Peyer's patch (tissue), 4 donors: ENCODE measurements around the gene MALSU1. TPM values are rescaled to one million over a fixed set of nuclear protein-coding genes. Genes with fewer than 3 reads are reported as not detected.

Experiments used
- DNase-seq, 3 donors: peaks; one replicate each; pipeline ENCODE4 v3.0.0-alpha.2; 2017 to 2019
- H3K27ac ChIP-seq, 4 donors: fragments of 200-600 bp; sonication (generic); one replicate each; pipeline ENCODE4 v1.5.1; 2016 to 2019
- H3K27me3 ChIP-seq, 2 donors: fragments of 200-600 bp; sonication (generic); one replicate each; pipeline ENCODE4 v1.5.1; 2019
- H3K36me3 ChIP-seq, 3 donors: fragments of 200-600 bp; sonication (generic); one replicate each; pipeline ENCODE4 v1.5.1; 2016 to 2019
- H3K4me1 ChIP-seq, 4 donors: fragments of 200-600 bp; sonication (generic); one replicate each; pipeline ENCODE4 v1.5.1; 2016 to 2019
- H3K4me3 ChIP-seq, 4 donors: fragments of 200-600 bp; sonication (generic); 1 replicate in 3 of 4; 2 replicates in 1 of 4; pipeline ENCODE4 v1.5.1; 2016 to 2019; ENCODE audit warnings: mild to moderate bottlenecking in 1 of 4
- H3K9me3 ChIP-seq, 4 donors: fragments of 200-600 bp; sonication (generic); one replicate each; pipeline ENCODE4 v1.5.1; 2016 to 2019; ENCODE audit warnings: mild to moderate bottlenecking in 1 of 4
- POLR2A ChIP-seq, 2 donors: fragments of 450-650 bp; IDR thresholded peaks; one replicate each; pipeline ENCODE4 v1.5.1; 2017; ENCODE audit warnings: antibody characterized with exemption in 2 of 2, mild to moderate bottlenecking in 2 of 2, moderate library complexity in 2 of 2
- total RNA-seq, 4 donors: library from RNA; depleted of rRNA; stranded (reverse); fragments of >200 nt; gene quantifications; one replicate each; pipeline ENCODE4 v1.1.0, GENCODE V29; 2016
- TF ChIP-seq, protein P1 (sequence below), 6 experiments: fragments of 450-650 bp in 4 of 6; fragments of 200-600 bp in 2 of 6; sonication (generic) in 1 of 6; IDR thresholded peaks; one replicate each; pipeline ENCODE4 v1.5.1; 2017 to 2019; ENCODE audit warnings: antibody characterized with exemption in 6 of 6, mild to moderate bottlenecking in 3 of 6, moderate library complexity in 1 of 6

Gene MALSU1
- total RNA-seq, 4 donors from 2014 or later: 15.7 to 40.5 (median 31.3) TPM

DNA sequence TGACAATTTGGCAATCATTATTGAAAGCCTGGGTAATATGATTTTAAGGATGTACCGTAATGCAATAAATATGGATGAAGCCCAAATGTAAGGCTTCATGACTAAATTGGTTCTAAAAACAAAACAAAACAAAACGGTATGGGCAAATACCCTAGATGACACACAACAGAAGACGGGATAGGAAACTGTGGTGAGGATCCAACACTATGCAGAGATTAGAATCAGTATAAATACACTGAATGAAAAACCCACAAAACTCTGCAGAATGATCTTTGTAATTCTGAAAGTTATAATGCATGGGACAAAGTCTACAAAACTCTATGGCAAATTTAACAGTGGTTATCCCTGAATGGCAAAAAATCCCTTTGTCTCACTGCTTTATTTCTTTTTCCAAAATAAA is 57.6 kb downstream of the MALSU1 start:
- TF ChIP-seq, protein P1, sequence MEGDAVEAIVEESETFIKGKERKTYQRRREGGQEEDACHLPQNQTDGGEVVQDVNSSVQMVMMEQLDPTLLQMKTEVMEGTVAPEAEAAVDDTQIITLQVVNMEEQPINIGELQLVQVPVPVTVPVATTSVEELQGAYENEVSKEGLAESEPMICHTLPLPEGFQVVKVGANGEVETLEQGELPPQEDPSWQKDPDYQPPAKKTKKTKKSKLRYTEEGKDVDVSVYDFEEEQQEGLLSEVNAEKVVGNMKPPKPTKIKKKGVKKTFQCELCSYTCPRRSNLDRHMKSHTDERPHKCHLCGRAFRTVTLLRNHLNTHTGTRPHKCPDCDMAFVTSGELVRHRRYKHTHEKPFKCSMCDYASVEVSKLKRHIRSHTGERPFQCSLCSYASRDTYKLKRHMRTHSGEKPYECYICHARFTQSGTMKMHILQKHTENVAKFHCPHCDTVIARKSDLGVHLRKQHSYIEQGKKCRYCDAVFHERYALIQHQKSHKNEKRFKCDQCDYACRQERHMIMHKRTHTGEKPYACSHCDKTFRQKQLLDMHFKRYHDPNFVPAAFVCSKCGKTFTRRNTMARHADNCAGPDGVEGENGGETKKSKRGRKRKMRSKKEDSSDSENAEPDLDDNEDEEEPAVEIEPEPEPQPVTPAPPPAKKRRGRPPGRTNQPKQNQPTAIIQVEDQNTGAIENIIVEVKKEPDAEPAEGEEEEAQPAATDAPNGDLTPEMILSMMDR (IDR thresholded peaks at IDR 0.05): no peak
- no peak for TF ChIP-seq POLR2A (IDR thresholded peaks at IDR 0.05)
- Histone ChIP-seq H3K9me3 (no peaks in the 10 kb centered on the region), H3K27me3 (no peaks in the 10 kb centered on the region), H3K4me1 (no peaks in the 10 kb centered on the region), H3K36me3 (no peaks in the 10 kb centered on the region), H3K4me3 (no peak overlapping the region), H3K27ac (no peak overlapping the region)
- no peak for DNase-seq

DNA sequence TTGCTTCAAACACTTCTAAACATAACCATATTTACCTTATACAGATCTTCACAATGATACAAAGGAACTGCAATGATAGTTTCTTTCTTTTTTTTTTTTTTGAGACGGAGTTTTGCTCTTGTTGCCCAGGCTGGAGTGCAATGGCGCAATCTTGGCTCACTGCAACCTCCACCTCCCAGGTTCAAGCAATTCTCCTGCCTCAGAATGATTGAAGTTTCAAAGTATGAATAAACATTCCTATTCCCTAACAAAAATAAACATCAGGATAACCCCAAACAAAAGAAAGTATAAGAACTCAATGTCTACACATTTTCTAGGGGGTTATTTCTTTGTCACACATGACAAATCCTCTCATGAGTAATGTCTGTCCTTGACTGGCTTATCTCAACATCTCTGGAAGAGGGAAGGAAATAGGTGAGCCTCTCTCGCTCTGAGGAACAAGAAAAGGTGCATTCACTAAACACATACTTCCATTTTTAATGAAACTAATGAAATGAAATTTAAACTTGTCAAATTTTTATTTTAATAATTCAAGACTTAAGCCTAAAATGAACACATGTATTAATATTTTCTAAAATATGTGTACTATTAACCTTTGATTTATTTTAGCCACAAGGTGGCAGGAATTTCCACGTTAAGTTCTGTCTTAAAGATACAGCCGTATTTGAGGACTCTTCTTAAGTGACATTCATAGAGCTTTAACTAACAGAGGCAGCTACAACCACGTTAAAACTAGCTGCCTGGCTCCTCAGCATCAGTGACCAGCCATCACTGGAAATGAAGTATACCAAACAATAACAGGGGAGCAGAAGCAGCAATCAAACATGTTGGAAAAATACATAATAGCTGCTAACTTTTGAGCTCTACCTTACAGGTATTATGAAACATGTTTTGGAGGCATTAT is 58.3 kb downstream of the MALSU1 start:
- Histone ChIP-seq H3K4me3 (no peak overlapping the region), H3K36me3 (no peaks in the 10 kb centered on the region), H3K27me3 (no peaks in the 10 kb centered on the region), H3K9me3 (no peaks in the 10 kb centered on the region), H3K27ac (no peak overlapping the region), H3K4me1 (no peaks in the 10 kb centered on the region)
- TF ChIP-seq POLR2A (IDR thresholded peaks at IDR 0.05): no peak
- TF ChIP-seq, protein P1 (IDR thresholded peaks at IDR 0.05): peak in 4 of 6 experiments; percentile 41 to 60 (median 46)
- DNase-seq: no peak

DNA sequence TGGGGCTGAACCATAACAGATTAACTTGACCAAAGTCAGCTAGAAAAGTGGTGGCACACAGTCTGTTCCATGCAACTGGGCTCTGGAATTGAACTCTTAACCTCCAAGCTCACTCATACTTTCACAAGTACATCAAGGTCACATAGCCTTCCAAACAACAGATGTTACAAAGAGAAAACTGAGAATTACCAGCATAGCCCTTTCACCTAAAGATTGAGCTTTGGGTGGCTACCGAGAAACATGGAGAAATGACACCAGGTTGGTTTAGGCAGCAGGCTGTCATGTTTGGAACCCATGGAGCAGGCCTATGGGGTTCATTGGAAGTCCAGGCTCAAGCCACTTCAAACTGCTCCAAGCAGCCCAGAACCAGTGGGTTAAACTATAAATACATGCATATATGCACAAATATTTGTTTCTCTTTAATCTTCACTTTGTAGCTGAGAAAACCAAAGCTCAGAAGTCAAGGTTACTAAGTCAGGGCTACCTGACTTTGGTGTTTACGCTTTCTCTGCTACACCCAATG is 59.1 kb downstream of the MALSU1 start:
- H3K36me3 ChIP-seq: no peaks in the 10 kb centered on the region
- H3K27me3 ChIP-seq: no peaks in the 10 kb centered on the region
- no peak for DNase-seq
- no peak for TF ChIP-seq POLR2A (IDR thresholded peaks at IDR 0.05)
- TF ChIP-seq, protein P1 (IDR thresholded peaks at IDR 0.05): no peak
- H3K27ac ChIP-seq: no peak overlapping the region
- H3K4me1 ChIP-seq: no peaks in the 10 kb centered on the region
- no peaks in the 10 kb centered on the region for H3K9me3 ChIP-seq
- no peak overlapping the region for H3K4me3 ChIP-seq

Other genes with a start within 250 kb of the MALSU1 start
- 10 to 100 TPM; 16.7 to 53.6 (median 23.1) TPM for gene KLHL7, start 193.6 kb upstream of the MALSU1 start, total RNA-seq
- gene NUP42, start 117.3 kb upstream of the MALSU1 start, total RNA-seq: 10 to 100 TPM; 23.1 to 92.1 (median 53.7) TPM
- 10 to 100 TPM; 12.1 to 37.8 (median 25.6) TPM for gene GPNMB, start 52.6 kb upstream of the MALSU1 start, total RNA-seq
- gene IGF2BP3, start 171.2 kb downstream of the MALSU1 start, total RNA-seq: 1 to 10 TPM in 1 of 4 donors, not detected in 3; 1.1 TPM
- 100 to 1,000 TPM in 1 of 4 donors, 10 to 100 TPM in 3; 30.5 to 108 (median 56.4) TPM for gene TRA2A, start 232.6 kb downstream of the MALSU1 start, total RNA-seq